ENCODE data around the gene PPP1R10.
"Not testable (repeated sequence)": the region's sequence is repeated elsewhere in the genome, so short reads cannot be mapped to it uniquely, and the experiment has no call there.

Gene PPP1R10

DNA sequence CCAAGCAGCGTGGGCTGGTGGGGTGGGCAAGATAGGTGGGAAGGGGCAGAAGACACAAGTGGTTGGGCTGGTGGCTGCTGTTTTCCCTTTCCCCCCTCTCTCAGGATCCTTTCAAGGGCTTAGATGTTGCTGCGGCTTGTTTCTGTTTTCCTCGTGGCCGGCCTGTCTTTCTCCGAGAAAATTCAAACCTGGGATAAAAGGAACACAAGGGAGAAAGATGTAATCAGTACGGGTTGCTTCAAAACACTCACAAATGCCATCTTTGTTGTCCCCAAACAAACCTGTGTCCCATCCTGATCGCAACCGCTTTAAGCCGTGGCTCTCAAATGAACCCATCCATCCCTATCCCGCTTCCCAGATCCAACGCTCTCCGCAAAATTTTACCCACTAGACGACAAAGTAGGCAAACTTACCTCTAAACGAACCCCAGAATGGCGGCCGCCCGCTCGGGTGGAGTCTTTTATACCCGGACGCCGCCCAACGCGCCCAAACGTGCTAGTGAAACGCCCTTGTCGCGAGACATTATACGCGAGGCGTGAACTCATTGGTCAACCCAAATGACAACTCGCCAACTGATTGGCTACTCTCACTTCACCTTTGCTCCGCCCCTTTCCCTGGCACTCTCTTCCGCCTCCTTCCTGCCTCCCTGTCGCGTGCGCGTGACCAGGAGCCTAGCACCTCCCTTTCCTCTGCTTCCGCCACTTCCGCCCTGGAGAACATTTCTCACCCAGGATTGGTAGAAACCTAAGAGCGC, at the start of gene PPP1R10:
PPP1R10 (minus strand) TSS at position 433 of the 754 bp plus-strand sequence. CDS start 7,299 bp downstream, outside the sequence.
- DNase-seq = peak; percentile 99

DNA sequence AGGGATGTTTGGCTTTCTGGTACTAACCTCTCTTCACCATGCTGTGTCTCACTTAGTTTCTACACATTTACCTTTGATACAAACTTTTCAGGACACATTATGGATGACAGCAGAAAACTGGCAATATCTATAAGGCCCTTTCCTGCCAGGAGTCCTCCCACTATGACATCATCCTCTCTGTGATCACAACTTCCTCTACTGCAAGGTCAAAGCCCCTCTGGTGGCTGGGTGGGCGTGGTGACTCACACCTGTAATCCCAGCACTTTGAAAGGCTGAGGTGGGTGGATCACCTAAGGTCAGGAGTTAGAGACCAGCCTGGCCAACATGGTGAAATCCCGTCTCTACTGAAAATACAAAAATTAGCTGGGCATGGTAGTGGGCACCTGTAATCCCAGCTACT, 49.3 kb upstream of the PPP1R10 start:
- DNase-seq = not testable (repeated sequence)

DNA sequence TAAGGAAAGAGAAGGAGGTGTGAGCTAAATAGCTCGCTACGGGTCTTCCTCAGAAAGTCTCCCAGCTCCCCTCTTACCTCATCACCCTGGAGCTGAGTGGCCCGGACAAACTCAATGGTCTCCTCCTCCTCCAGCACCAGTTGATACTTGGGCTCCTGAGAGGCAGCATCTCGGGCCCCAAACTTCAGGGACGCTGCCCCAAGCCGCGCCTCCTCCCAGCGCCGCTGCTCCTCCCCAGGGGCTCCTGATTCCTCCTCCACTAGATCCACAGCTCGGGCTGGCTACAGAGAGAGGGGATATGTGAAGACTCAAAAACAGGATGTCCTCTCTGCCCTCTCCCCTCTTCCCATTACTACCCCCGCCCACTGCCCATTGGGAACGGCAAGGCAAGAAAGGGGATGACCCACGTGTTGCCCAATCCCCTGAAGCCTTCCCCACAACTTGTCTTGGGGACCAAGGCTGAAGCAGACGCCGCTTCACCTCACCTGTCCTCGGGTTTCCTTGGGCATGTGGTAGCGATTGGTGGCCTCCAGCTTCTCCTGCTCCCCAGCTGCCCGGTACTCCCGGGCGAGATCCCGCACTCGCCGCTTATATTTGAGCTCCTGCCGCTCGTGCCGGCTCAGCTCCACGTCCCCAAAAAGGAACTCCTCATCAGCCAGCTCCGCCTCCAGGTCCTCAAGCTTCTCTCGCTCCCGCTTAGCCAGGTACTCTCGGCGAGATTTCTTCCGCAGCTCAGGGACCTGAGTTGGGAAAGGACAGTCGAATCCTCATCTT, 48.1 kb upstream of the PPP1R10 start:
- DNase-seq = no peak

DNA sequence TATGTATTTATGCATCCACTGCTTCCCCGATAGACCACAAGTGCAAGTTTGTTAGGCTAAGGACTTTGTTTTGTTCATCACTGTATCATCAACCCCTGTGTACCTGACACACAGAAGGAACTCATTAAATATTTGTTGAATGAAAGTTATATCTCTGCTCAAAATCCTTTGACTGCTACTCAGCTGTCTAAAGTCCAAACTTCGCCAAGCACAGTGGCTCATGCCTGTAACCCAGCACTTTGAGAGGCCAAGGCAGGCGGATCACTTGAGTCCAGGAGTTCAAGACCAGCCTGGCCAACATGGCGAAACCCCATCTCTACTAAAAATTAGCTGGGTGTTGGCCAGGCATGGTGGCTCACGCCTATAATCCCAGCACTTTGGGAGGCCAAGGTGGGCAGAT, 40.9 kb upstream of the PPP1R10 start:
- not testable (repeated sequence) for DNase-seq

DNA sequence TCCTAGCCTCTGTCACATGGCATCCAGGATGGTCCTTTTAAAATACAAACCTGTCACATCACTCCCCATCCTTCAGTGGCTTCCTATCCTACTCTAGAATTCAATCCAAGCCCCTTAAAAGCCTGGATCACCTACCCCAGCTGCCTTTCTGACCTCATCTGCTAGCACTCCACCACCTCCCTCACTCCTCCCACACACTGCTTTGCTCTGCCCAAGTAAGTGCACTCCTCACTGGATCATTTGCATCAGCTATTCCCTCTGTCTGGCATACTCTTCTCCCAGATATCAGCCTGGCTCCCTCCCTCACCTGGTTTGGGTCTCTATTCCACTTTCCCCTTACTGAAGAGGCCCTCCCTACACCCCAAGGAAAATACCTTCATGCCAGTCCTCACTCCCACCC, 40.4 kb upstream of the PPP1R10 start:
- DNase-seq = no peak

DNA sequence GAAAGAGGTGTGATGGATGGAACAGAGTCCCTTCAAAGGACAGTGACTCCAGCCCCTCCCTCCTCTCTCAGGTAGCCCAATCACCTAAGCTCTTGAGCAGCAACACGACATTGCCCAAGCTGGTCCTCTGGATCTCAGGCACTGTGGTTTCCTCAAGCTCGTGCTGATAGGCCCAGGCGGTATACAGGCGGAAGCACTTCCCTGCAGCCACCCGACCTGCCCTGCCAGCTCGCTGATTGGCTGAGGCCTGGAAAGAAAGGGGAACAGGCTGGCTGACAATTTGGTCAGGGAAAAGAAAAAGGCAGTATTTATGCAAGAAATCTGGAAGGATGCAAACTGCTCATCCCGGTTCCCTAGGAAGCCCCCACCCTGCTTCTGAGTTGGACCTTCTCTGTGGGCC, 39.5 kb upstream of the PPP1R10 start:
- no peak for DNase-seq

DNA sequence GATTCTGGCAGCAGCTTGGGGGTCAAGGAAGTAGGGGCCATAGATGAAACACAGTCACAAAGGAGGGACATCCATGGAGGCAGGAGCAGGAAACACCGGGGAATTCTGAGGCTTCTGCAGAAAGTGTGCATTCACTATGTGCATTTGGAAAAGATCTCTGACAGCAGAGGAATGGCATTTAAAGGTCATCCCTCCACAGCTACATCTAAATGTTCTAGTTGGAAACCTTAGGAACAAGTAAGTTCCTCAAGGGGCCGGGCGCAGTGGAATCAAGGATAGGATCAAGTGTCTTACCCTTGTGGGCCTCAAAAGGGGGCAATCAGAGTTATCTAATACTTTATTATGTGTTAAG, 38.7 kb upstream of the PPP1R10 start:
- no peak for DNase-seq

DNA sequence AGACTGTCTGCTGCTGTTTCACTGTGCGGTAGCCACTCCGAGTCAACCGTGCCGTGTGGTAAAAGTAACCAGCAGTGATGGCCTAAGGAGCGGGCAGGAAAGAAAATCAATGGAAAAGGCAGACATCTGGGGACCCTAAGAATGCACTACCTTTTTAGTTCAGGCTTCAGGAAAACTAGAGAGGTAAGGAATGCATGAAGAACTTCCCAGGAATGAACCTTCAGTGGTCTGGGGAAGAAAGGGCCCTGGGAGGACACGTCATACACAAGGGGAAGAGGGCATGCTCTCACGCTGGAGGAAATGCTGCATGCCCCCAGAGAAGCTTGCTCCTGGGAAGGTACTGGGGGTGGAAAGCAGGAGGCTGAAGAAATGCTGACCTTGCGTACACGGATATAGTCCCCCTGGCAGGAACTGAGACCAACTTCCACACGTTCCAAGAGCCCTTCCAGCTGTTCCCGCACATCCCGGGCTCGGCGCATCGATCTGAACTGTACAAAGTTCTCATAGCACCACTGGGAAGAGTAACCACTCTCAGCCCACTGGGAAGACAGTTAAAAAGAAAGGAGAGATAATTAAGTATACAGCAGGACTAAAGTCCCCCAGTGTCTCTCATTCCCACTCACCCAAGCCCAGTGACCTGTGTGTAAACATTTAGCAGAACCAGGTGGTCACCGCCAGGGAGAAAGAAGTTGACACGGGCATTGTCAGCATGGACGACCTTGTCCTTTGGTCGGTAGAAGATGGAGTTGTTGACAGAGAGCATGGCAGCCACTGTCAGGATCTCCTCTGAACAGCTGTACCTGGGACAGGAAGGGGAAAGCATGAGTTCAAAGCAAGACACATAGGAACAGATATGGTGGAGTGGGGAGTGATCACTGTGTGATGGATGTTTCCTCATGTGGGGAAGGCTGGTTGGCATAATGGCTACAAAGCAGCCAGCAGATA, 38.0 kb upstream of the PPP1R10 start:
- no peak for DNase-seq

DNA sequence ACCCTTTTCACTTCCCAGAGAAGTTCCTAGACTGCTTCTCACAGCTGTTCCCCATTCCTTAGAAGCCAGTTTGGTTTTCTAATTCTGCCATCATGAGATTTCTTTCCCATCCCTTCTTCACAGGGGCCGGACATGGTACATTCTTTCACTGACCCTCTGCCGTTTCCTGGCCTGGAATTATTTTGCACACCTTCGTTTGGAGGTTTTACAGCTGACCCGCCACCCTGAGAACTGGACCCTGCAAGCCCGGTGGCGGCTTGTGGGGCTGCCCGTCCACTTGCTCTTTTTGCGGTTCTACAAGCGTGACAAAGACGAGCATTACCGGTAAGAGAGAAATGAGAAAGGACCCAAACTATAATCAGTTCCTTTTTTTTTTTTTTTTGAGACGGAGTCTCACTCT, 34.1 kb upstream of the PPP1R10 start:
- DNase-seq = no peak

DNA sequence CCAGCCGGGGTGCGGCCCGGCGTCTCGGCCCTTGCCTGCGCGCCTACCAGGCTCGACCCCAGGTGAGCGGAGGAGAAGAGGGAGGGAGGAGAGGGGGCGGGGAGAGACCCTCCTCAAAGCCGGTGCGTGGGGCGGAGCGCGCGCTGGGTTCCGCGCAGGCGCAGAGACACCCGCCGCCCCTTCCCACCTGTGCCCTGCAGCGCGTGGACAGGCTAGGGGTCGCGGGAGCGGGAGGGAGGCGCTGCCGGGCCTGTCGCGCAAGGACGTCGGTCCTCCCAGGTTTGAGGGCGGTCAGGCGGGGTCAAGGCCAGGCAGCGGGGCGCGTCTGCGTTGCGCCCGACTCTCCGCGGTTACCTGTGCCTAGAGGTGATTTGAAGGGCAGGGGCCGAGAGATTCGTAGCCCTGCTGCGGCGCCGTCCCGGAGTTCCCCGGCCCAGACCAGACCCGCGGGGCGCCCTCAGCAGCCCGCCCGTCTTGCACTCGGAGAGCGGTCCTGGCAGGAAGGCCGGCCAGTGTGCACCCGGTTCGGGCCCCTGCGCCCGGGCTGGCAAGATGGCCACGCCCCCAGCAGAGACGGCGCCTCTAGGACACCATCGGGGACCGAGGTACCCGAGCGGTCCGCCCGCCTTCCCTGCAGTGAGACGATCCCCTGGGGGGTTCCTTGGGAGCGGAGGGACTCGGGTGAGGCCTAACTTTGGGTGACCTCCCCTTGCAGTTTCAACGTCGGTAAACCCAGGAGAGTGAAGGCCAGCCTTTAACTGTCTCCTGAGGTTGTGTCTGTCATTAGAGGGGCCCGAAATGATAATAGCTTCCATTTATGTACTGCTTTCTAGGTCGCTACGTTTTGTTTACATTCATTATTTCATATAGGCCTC, 30.4 kb upstream of the PPP1R10 start:
- peak; percentile 83 for DNase-seq

DNA sequence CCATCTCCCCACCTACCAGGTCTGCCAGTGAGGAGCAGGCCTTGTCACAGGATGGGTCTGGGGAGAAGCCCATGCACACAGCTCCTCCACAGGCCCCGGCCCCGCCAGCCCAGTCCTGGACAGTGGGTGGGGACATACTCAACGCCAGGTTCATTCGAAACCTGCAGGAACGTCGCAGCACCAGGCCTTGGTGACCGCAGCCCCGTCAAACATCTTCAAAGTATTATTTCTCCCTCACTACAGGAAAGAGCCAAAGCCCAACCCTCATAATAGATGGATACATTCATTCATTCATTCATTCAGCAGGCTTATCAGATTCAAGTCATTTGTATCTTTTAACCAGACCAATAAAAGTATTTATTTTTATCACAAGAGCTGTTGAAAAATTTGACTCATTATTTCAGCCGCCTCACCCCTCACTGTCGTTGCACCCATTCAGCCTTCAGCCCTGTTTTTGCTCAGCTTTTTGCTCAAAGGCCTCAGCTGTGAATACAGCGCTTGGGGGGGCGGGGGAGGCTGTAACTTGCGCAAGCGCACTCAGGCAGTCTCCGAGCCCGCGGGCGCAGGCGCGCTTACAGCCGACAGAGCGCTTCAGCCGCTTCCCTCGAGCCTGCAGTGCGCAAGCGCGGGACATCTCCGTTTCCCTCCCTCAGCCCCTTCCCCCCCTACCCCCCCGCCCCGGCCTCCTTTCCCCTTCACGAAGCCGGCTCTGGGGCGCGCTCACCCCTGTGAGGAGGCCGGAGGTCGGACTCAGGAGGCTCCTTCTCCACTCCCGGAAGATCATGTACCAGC, 29.6 kb upstream of the PPP1R10 start, which contains the start of gene C6orf136:
C6orf136 (plus strand) TSS at position 684 of the 792 bp plus-strand sequence; CDS start at position 783, 99 bp downstream.
- DNase-seq = peak; percentile 93

DNA sequence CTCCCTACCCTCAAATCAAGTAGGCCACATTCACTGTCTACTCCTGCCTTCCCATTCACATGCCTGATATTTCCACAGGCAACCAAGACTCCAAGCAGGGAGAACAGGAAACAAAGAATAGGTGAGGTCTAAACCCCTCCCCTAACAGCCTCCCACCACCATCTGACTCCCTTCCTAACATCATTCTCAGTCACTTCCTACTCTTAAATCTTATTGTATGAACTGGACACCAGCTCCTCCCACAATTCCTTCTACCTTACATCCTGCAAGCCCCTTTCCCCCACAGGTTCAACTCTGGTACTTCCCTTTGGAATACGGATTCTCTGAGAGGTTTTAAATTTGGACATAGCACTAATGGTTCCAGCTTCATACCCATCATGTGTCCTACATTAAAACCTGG, 28.9 kb upstream of the PPP1R10 start:
- DNase-seq = no peak

DNA sequence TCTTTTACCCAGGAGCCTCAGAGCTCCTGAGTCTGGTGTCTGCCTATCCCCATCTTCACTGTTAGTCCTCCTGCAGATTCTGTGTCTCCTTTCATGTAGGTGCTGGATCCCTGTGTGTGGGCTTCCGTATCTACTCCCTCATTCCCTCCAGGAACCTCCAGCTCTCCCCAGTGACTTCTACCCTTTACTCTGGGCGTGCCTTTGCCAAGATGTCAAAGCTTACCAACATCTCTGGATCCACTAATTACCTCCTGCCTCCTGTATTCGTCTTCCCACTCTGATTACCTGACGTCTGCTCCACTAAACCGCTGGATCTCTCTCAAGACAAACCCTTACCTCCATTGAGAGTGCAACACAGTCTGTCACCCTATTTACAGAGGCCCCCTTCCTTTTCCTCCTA, 27.7 kb upstream of the PPP1R10 start:
- DNase-seq = no peak

DNA sequence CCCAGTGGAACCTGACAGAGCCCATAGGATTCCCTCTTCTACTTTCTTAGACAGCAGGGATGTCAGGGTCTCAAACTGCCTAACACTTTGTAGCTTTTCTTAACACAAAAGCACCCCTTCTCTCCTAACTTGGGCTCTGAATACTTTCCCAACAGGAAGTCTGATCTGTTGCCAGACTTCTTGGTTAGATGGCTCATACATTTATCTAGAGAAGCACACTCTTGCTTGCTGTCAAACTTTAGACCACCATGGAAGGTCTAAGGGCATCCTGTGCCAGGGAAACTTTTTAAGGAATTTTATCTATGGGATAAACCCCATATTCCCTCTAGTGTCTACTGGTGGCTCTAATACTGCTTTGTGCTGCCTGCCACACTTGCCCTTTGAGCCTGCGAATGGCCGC, 26.6 kb upstream of the PPP1R10 start:
- DNase-seq = no peak

DNA sequence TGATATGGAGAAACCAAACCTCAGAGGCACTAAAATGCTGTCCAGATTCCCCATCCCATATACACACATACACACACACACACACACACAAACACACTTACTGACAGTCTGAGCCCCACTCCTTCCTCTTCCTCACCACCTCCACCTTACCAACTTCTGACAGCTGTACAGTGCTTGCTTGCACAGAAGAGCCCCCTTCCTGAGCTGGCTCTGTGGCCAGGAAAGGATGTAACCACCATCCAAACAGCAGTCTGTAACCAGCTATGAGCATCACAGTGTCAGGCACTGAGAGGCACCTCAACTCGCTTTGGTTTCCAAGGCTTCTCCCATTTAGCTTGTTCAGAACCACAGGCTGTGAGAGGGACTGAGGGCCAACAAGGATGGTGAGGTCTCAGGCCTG, 24.0 kb upstream of the PPP1R10 start:
- no peak for DNase-seq

DNA sequence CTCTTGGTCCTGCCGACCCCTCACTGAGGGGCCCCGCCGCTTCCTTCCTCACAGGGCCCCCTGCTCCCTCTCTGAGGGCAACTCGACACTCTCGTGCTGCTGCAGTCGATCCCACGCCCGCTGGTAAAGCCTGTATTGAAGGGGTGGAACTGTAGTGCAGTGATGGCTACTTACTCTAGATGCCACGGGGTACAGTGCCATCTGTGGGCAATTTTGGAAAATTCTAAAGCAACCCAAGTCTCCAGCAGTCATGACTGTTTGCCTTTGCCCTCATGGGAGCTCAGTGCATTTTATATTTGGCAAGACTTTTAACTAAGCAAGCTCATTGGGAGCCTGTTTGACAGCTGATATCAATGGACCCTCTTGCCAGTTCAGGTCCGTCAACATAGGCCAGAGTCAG, 23.4 kb upstream of the PPP1R10 start:
- no peak for DNase-seq

DNA sequence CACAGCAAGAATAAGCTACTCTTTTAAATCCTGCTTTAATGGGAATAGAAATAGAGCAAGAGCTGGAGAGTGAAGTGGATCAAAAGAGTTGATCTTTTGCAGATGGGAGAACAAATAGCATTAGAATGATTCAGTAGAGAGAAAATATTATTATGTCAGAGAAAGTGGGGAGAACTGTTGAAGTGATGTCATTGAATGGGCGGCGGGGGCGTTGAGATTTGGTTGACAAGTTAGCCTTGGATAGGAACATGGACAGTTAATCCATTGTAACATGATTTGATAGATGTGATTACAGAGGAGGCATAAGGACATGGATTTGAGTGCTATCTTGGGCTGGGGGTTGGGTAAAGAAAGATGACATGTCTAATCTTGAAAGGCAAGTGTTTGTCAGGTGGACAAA, 18.8 kb upstream of the PPP1R10 start:
- DNase-seq = no peak

DNA sequence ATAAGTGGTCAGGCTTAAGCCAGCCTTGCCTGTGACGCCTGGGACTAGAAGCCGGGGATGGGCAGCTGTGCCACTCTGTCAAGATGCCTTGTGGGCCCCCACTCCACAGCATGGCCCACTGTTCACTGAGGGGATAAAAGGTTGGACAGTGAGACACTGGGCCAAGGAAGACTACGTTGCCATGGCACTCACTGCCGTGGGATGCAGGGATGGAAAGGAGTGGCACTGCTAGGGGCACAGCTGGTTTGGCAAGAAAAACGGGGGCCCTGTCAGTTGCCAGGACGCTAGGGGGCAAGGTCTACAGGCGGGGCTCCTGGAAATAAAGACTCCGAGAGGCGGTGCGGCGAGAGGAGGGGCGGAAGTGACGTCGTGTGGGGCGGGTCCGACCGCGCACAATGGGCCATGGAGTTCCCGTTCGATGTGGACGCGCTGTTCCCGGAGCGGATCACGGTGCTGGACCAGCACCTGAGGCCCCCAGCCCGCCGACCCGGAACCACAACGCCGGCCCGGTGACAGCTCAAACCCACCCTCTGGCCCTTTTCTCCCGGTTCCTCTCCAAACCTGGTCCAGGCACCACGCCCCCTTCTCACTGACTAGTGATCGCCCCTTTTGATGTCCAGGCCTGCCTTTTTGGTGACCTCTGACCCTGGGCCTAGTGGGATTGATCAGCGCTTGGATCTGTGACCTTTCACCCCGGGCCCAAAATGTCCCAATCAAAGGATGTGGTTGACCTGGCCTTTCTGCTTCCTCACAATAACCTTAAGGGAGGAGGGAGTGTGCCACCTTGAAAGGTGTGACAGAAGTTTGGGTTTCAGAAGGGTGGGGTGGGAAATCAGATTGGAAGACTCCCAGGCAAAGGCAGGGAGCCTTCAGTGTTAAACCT, 9.7 kb upstream of the PPP1R10 start, which contains the start of gene ATAT1:
ATAT1 (plus strand) TSS at position 391 of the 883 bp plus-strand sequence.
- peak; percentile 82 for DNase-seq

DNA sequence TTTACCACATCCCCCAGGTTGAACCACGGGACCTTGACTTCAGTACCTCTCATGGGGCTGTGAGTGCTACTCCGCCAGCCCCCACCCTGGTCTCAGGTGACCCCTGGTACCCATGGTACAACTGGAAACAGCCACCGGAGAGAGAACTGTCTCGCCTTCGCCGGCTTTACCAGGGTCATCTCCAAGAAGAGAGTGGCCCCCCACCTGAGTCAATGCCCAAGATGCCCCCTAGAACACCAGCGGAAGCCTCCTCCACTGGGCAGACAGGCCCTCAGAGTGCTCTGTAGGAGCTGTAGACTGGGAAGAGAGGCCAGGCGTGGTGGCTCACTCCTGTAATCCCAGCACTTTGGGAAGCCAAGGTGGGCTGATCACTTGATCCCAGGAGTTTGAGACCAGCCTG, 8.5 kb upstream of the PPP1R10 start:
- no peak for DNase-seq

DNA sequence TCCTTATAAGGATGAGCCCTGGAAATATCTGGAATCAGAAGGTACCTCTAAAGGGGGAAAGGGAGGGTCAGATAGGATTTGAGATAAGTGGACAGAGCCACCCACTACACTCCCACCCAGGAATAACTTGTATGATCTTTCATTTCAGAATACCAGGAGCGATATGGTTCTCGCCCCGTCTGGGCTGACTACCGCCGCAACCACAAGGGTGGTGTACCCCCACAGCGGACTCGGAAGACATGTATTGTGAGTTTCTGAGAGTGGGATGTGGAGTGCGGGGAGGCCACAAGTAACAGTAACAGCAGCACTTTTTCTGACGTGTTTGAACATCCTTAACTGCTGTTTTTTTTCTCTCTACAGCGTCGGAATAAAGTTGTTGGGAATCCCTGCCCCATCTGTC, 2.5 kb upstream of the PPP1R10 start:
- no peak for DNase-seq
